IMR-90 (cell line): ENCODE measurements around the gene PRR14L. TPM values are rescaled to one million over a fixed set of nuclear protein-coding genes. Genes with fewer than 3 reads are reported as not detected.
"Not testable (repeated sequence)": the region's sequence is repeated elsewhere in the genome, so short reads cannot be mapped to it uniquely, and the experiment has no call there.

Experiments
- ATAC-seq: fragments of 200-7000 bp; cut with Tn5 transposase; 2 replicates; pipeline ENCODE4 v1.9.1; 2020; ENCODE audit warnings: low read depth, mild to moderate bottlenecking, moderate library complexity
- BruUV-seq: library from RNA; stranded (reverse); fragments of 400-500 nt; replicated peaks from 2 replicates; lab custom pipeline; 2021; lab: Mats Ljungman, UMichigan
- CTCF ChIA-PET: fragments of 300-600 bp; formaldehyde crosslinking; extraction: SDS; loops from one replicate; lab custom pipeline; 2021; ENCODE audit warnings: antibody characterized with exemption; lab: Yijun Ruan, JAX
- POLR2A ChIA-PET: fragments of 300-600 bp; sonication (Branson Sonifier 250); formaldehyde crosslinking; loops from one replicate; lab custom pipeline; 2022; ENCODE audit warnings: antibody characterized with exemption; ENCODE audit not compliant: unreplicated experiment; lab: Charles Lee
- DNase-seq: peaks from one replicate; pipeline ENCODE4 v3.0.0; 2013
- H2AFZ ChIP-seq: replicated peaks from 2 replicates; pipeline ENCODE3; 2013; ENCODE audit warnings: low read length, mild to moderate bottlenecking; ENCODE audit not compliant: poor library complexity
- H2AK5ac ChIP-seq: 2 replicates; pipeline ENCODE4 v1.6.1; 2013; ENCODE audit warnings: low read depth, low read length, inconsistent platforms
- H2AK9ac ChIP-seq: replicated peaks from 2 replicates; pipeline ENCODE3; 2013; ENCODE audit warnings: mild to moderate bottlenecking, low read depth, low read length, moderate library complexity; ENCODE audit not compliant: poor library complexity
- H2BK120ac ChIP-seq: 2 replicates; pipeline ENCODE4 v1.6.1; 2013; ENCODE audit warnings: low read depth, low read length, inconsistent platforms
- H2BK15ac ChIP-seq: 3 replicates; pipeline ENCODE4 v1.6.1; 2013; ENCODE audit warnings: low read depth, low read length, inconsistent platforms
- H2BK20ac ChIP-seq: 2 replicates; pipeline ENCODE4 v1.6.1; 2013; ENCODE audit warnings: low read depth, mild to moderate bottlenecking, inconsistent platforms, low read length, moderate library complexity
- H2BK5ac ChIP-seq: 2 replicates; pipeline ENCODE4 v1.6.1; 2013; ENCODE audit warnings: mild to moderate bottlenecking, low read depth, low read length, inconsistent platforms; ENCODE audit not compliant: poor library complexity, severe bottlenecking
- H3K14ac ChIP-seq: replicated peaks from 2 replicates; pipeline ENCODE4 v1.6.1; 2013; ENCODE audit warnings: low read depth, low read length, inconsistent platforms
- H3K18ac ChIP-seq: 2 replicates; pipeline ENCODE4 v1.6.1; 2013; ENCODE audit warnings: low read depth, low read length, control low read depth
- H3K23ac ChIP-seq: 2 replicates; pipeline ENCODE4 v1.6.1; 2013; ENCODE audit warnings: low read depth, low read length, inconsistent platforms
- H3K27ac ChIP-seq: 2 replicates; pipeline ENCODE4 v1.5.1; 2013; ENCODE audit warnings: mild to moderate bottlenecking, control low read depth, low read length; ENCODE audit not compliant: insufficient read depth
- H3K27me3 ChIP-seq: 2 replicates; pipeline ENCODE4 v1.6.1; 2013; ENCODE audit warnings: low read length; ENCODE audit not compliant: control insufficient read depth, insufficient read depth
- H3K36me3 ChIP-seq: 2 replicates; pipeline ENCODE4 v1.6.1; 2013; ENCODE audit warnings: low read length, mixed read lengths; ENCODE audit not compliant: control insufficient read depth, insufficient read depth
- H3K4ac ChIP-seq: 2 replicates; pipeline ENCODE4 v1.6.1; 2013; ENCODE audit warnings: low read depth, low read length, inconsistent platforms
- H3K4me1 ChIP-seq: 2 replicates; pipeline ENCODE4 v1.6.1; 2013; ENCODE audit warnings: low read length, mixed read lengths; ENCODE audit not compliant: control insufficient read depth, insufficient read depth
- H3K4me2 ChIP-seq: 2 replicates; pipeline ENCODE4 v1.6.1; 2013; ENCODE audit warnings: low read depth, mild to moderate bottlenecking, control low read depth, low read length, moderate library complexity
- H3K4me3 ChIP-seq: 2 replicates; pipeline ENCODE4 v1.5.1; 2013; ENCODE audit warnings: low read depth, mild to moderate bottlenecking, control low read depth, low read length, moderate library complexity; ENCODE audit not compliant: insufficient read depth
- H3K56ac ChIP-seq: 2 replicates; pipeline ENCODE4 v1.6.1; 2013; ENCODE audit warnings: low read length, inconsistent platforms; ENCODE audit not compliant: insufficient read depth; ENCODE audit errors: extremely low read depth
- H3K79me1 ChIP-seq, 2 experiments: 2 replicates each; pipeline ENCODE4 v1.6.1; 2013; ENCODE audit warnings: low read length in 2 of 2, inconsistent platforms in 1 of 2, low read depth in 1 of 2
- H3K9ac ChIP-seq: 2 replicates; pipeline ENCODE4 v1.6.1; 2013; ENCODE audit warnings: low read depth, low read length, control low read depth
- H3K9me1 ChIP-seq: 2 replicates; pipeline ENCODE4 v1.6.1; 2013; ENCODE audit warnings: low read length, inconsistent platforms; ENCODE audit not compliant: insufficient read depth
- H3K9me3 ChIP-seq: 2 replicates; pipeline ENCODE4 v1.6.1; 2013; ENCODE audit warnings: low read length; ENCODE audit not compliant: control insufficient read depth, insufficient read depth
- H4K20me1 ChIP-seq: 2 replicates; pipeline ENCODE4 v1.6.1; 2013; ENCODE audit warnings: low read length, inconsistent platforms; ENCODE audit not compliant: insufficient read depth
- H4K5ac ChIP-seq: 2 replicates; pipeline ENCODE4 v1.6.1; 2013; ENCODE audit warnings: mild to moderate bottlenecking, low read depth, low read length, control low read depth
- H4K8ac ChIP-seq, 2 experiments: 2 replicates each; pipeline ENCODE4 v1.6.1; 2013; ENCODE audit warnings: low read depth in 2 of 2, low read length in 2 of 2, control low read depth in 1 of 2, inconsistent platforms in 1 of 2
- H4K91ac ChIP-seq: 2 replicates; pipeline ENCODE4 v1.6.1; 2013; ENCODE audit warnings: low read depth, low read length, inconsistent platforms; ENCODE audit not compliant: insufficient read depth
- WGBS, 2 experiments: methylation state at CpG; one replicate each; pipeline versions ENCODE4 v1.1.5 to v1.1.7; 2013; ENCODE audit warnings: missing lambda C conversion rate in 2 of 2; ENCODE audit not compliant: insufficient read length in 1 of 2; ENCODE audit errors: extremely low coverage in 2 of 2; 5-methylcytosine and 5-hydroxymethylcytosine counted together
- dilution Hi-C: fragments of 300-500 bp; cut with HindIII; formaldehyde crosslinking; loops from one replicate; pipeline ENCODE4 v1.14.3; 2018; ENCODE audit warnings: low sequenced_read_pairs; ENCODE audit not compliant: unreplicated experiment
- in situ Hi-C: fragments of 300-500 bp; cut with MboI; formaldehyde crosslinking; loops from 3 replicates; pipeline ENCODE4 v1.14.3; 2019; ENCODE audit warnings: low sequenced_read_pairs, inconsistent platforms, mixed read lengths
- intact Hi-C: fragments of 100-400 bp; cut with micrococcal nuclease; formaldehyde crosslinking; loops from 2 replicates; pipeline ENCODE4 v1.10.0; 2022
- polyA plus RNA-seq, 3 experiments: library from polyadenylated mRNA; depleted of rRNA; stranded (reverse); fragments of >200 nt; gene quantifications; 2 replicates each; pipeline ENCODE4 v1.2.3, GENCODE V29; 2012; ENCODE audit warnings: low replicate concordance in 1 of 3
- total RNA-seq: library from RNA; depleted of rRNA; stranded (reverse); fragments of >200 nt; gene quantifications from 2 replicates; pipeline ENCODE4 v1.2.3, GENCODE V29; 2012

The PRR14L gene
- total and polyA plus RNA-seq, 2 of the 4 experiments (the other 2 are of a cell fraction): 9.0 to 19.7 TPM

- H3K56ac ChIP-seq, H3K9ac ChIP-seq, H3K4me2 ChIP-seq, H3K9me1 ChIP-seq, H3K18ac ChIP-seq, H4K8ac ChIP-seq, H2BK15ac ChIP-seq, H3K14ac ChIP-seq, in situ Hi-C loops, H3K79me1 ChIP-seq, H3K4me1 ChIP-seq, H2AFZ ChIP-seq, H4K91ac ChIP-seq, H3K27ac ChIP-seq, DNase-seq, H3K27me3 ChIP-seq, H4K5ac ChIP-seq, H3K4me3 ChIP-seq, H2BK20ac ChIP-seq, BruUV-seq, H2AK9ac ChIP-seq, H3K9me3 ChIP-seq, H2AK5ac ChIP-seq, H3K36me3 ChIP-seq, H2BK5ac ChIP-seq, H3K4ac ChIP-seq, H4K20me1 ChIP-seq, H3K23ac ChIP-seq, ATAC-seq, H2BK120ac ChIP-seq, dilution Hi-C loops, POLR2A ChIA-PET: not testable (repeated sequence)
- intact Hi-C loops: loop anchor here (5.0 to 10.0 kb wide), 3 partner anchors 413 to 806 kb away; partner anchors contain the start of gene FBXO7
- no CpG with 5 or more reads among the region's 4 CpGs for WGBS, 2 experiments
- CTCF ChIA-PET: interaction anchor here (0.5 kb wide), 1 partner anchor 87 kb away, joined by 5 read pairs; no protein-coding TSS in a partner anchor
Observed at GRCh38 chr22:31668849-31669248, 81.1 kb downstream of the PRR14L start.
